NCI-H82 treated with DMSO at 0.1 percent for 48 hours (cell line): ENCODE results near the gene CCDC146.
"Not testable (repeated sequence)": the region's sequence is repeated elsewhere in the genome, so short reads cannot be mapped to it uniquely, and the experiment has no call there.

Source experiments
- DNase-seq: peaks from one replicate; lab custom pipeline; 2025; ENCODE audit not compliant: unreplicated experiment; lab: John Stamatoyannopoulos, UW

Gene CCDC146

GRCh38 chr7:77197141-77197540 is 74.7 kb downstream of the CCDC146 start:
- no peak for DNase-seq

DNA sequence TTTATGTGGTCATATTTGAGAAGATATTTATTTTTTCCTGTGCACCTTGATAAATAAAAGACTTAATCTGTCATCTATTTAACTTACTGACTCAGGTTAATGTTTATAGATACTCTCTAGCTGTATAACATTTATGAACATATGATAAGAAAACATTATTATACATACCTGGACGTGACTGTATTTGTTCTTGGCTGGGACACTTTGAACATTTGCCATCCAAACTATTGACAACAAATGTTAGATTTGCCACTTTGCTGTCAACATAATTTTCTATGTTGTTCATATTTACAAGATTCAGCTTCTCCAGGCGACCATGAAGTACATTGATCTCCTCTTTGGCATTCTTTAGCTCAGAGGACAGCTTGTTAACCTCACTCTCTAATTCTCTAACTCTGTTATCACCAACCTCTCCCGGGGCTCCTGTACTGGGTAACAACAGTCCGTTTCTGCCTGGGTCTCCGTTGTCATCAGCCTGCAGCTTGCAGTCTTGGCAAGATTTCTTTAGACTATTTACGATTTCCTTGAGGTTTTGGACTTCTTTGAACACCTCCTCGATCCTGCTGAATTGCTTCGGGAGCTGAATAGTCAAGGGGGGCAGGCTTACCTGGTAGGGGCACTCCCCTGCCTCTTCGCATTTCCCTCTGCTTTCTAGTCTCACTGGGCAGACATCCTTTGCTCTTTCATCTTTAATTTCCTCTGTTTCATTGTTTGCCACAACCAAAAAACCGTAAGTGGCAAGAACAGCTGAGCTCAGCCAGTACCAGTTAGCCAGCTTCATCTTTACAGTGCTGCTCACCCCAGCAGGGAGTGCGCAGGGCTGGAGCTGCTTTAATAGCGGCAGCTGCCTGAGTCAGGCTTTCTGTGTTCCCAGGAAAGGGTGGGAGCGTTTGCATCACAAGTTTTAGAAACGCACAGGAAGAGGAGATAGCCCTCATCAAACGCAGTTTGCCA is 76.9 kb downstream of the CCDC146 start, which contains the start of gene FGL2:
Gene FGL2, minus strand, starts transcription at position 807 of the 954 bp plus-strand sequence. Its CDS starts 26 bp downstream, at position 781.
- DNase-seq = no peak

DNA sequence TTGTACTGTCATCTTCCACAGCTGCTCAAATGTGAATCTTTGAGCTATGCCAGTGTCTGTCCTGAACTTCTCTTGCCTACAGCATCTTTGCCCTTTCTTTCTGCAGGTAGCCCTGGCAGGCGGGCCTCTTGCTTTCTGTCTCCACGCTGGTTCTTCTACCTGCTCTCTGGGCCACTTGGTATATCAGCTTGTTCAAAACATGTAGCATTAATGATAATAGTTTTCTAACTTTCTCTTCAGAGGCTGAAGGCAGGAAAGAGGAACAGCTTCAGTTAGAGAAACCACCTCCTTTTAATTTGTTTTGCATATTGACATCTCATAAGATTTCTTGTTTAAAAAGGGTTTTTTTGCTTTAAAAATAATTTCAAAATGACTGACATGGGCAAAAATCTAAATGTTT is 78.1 kb downstream of the CCDC146 start:
- no peak for DNase-seq

GRCh38 chr7:77202481-77202976 is 80.1 kb downstream of the CCDC146 start:
- DNase-seq = no peak

DNA sequence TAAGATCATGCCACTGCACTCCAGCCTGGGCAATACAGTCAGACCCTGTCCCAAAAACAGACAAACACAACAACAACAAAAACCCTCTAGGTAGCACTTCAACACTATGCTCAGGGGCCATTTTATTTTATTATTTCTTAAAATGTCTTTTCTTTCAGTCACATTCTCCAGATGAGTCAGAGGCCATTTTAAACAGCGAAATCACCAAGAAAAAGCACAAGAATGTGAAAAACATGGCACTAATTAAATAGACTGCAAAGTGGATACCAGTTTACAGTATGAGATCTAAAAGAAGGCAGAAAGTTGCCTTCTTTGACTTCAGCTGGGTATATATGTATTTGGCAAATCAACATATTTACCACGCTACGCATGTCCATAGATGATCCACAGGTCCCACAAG is 83.3 kb downstream of the CCDC146 start:
- DNase-seq = no peak

GRCh38 chr7:77208416-77208815 is 86.0 kb downstream of the CCDC146 start:
- DNase-seq = no peak

- no peak for DNase-seq
These were observed 87.2 kb downstream of the CCDC146 start for GRCh38 chr7:77209479-77210139.

GRCh38 chr7:77216181-77216845 is 93.9 kb downstream of the CCDC146 start:
- DNase-seq = no peak

DNA sequence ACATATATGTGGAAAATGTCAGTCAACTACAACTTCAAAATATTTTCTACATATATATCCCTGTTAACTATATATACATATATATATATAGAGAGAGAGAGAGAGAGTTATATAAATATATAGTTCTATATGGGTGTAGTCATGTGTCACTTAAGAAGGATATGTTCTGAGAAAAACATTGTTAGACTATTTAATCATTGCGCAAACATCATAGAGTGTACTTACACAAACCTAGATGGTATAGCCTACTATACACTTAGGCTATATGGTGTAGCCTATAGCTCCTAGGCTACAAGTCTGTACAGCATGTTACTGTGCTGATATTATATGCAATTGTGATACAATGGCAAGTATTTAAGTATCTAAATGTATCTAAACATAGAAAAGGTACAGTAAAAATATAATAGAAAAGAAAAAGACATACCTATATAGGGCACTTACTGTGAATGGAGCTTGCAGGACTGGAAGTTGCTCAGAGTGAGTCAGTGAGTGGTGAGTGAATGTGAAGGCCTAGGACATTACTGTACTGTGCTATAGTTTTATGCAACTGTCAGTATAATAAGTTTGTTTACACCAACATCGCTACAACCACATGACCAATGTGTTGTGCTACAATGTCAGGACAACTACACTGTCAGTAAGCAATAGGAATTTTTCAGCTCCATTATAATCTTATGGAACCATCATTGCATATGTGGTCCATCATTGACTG is 95.2 kb downstream of the CCDC146 start:
- no peak for DNase-seq

- DNase-seq = not testable (repeated sequence)
These were observed 97.4 kb downstream of the CCDC146 start for GRCh38 chr7:77219701-77220331.

- DNase-seq = no peak
These were observed 99.7 kb downstream of the CCDC146 start for GRCh38 chr7:77222065-77222464.

DNA sequence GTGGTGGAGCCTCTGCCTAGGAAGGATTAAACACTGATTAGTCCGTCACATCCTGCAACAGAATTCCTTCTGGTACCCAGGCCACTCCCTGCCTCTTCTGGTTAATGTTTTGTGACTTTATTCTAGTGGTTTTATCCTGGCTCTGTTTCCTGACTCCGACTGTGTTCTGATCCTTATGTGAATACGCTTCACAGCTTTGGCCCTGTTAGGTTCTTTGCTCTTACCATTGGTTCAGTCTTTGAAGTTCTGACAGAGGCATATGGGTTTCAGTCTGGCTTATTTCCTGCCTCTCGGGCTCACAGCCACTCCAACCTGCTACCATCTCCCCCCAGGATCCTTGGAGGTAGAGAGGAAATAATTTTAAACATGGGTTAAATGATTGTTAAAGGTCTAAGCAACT is 100.4 kb downstream of the CCDC146 start:
- DNase-seq = no peak

- no peak for DNase-seq
These were observed 100.8 kb downstream of the CCDC146 start for GRCh38 chr7:77223261-77223660.

DNA sequence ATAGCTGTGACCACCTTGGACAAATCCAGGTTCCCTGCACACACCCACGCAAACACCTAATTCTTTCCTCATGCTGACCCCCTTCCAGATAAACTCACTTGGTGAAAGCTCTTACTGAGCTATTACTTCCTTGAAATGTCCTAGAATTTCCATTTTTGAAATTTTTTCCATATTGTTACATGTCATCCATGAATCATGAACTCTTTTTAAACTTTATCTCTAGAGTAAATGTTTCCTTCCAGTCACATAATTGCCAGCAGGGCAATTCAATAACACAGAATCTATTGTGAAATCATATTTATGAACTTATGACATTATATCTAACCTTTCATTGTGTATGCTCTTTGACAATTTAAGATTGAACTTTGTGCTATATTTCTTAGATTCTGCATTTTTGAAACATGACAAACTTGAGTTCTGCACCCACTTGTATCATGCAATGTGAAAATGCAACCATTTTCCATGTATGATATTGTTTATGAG is 104.0 kb downstream of the CCDC146 start:
- no peak for DNase-seq

GRCh38 chr7:77228795-77229194 is 106.4 kb downstream of the CCDC146 start:
- DNase-seq = not testable (repeated sequence)

GRCh38 chr7:77232467-77232866 is 110.1 kb downstream of the CCDC146 start:
- no peak for DNase-seq

GRCh38 chr7:77235276-77235675 is 112.9 kb downstream of the CCDC146 start:
- DNase-seq = no peak

DNA sequence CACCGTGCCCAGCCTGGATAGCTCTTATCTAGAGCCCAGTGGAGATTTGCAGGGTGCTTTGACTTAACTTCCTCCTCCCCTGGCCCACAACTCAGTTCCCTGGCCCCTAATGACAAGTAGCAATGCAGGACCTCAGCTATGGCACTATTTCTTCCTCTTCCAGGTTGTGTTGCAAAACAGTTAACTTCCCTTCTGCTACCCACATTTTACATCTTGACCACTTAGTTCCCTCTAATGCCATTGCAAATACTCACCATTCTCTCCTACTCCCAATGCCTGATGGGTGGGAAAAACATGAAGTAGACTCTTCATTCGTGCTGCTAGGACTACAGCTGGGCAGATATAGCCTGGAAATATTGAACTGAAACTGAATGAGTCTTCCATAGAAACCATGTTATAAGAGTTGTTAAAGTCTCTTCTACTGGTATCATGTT is 116.3 kb downstream of the CCDC146 start:
- DNase-seq = no peak

DNA sequence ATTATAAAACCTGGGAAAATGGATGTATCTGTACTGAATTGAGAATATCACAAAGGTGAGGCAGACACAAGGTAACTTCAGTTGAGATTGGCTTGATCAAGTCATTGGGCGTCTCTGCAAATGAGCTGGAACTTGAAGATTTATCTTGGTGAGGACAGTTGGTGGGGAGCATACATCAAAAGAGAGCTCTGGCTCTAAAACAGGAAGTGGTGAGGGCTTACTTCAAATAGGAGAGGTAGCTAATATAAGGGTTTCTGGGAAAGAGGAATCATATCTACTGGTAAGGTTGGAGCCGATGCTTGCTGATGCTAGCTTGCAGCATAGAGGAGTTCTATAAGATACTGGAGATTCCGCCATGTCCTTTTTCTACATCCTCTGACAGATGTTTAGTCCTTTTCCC is 117.1 kb downstream of the CCDC146 start:
- no peak for DNase-seq

DNA sequence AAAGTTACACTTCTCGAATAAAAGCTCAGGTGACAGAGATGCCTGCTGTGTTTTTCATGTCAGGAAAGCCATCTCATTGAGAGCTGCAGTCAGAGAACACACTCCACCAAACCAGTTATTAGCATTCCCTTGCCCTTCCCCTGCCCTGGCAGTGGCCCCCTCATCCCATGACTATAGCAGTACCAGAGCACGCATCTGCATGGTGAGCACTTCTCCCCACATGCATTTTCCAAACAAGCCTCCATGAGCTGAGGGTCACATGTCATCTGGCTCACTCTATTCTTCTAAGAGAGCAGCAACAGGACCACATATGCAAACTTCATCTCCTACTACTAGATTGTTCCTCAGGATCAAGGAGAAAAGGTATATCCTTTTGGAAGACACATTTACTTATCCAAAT is 119.7 kb downstream of the CCDC146 start:
- DNase-seq = no peak
